Measurements from ENCODE around the gene THBS1. TPM values are rescaled to one million over a fixed set of nuclear protein-coding genes. Genes with fewer than 3 reads are reported as not detected.

Gene THBS1
- total and polyA plus RNA-seq, 2 donors (not counting 1 experiment from before 2014, with no cell fraction given) = 0.63 to 4.3 TPM

GRCh38 chr15:39546842-39547241 is 34.0 kb upstream of the THBS1 start:
- CTCF ChIA-PET = no interaction called here
- intact Hi-C loops (cut with micrococcal nuclease) = no loop called here
- Histone ChIP-seq H3K4me1 (ENCODE audit: control insufficient read depth in 2 of 2, insufficient read depth in 2 of 2, low read length in 2 of 2) (no peaks in the 10 kb centered on the region), H3K36me3 (replicated peaks in 1 of 2; ENCODE audit: control extremely low read depth in 1 of 2, control insufficient read depth in 1 of 2, extremely low read depth in 1 of 2, insufficient read depth in 2 of 2, low read length in 1 of 2) (no peaks in the 10 kb centered on the region), H3K27ac (ENCODE audit: low read length in 2 of 2) (no peak overlapping the region), H3K27me3 (replicated peaks in 1 of 4; ENCODE audit: control extremely low read depth in 1 of 4, control insufficient read depth in 3 of 4, insufficient read depth in 4 of 4, low read length in 3 of 4) (peaks cover 0 to 3% (median 0%) of the 10 kb centered on the region in 4 experiments), H3K9ac (ENCODE audit: low read length) (no peak overlapping the region), H3K4me3 (ENCODE audit: control extremely low read depth in 1 of 5, extremely low read depth in 1 of 5, insufficient read depth in 1 of 5, low read depth in 2 of 5, low read length in 4 of 5) (no peak overlapping the region), H3K9me3 (ENCODE audit: control extremely low read depth in 1 of 3, control insufficient read depth in 2 of 3, insufficient read depth in 1 of 3, low read length in 2 of 3) (no peaks in the 10 kb centered on the region), H4K20me1 (ENCODE audit: control insufficient read depth, insufficient read depth, low read length, poor library complexity, severe bottlenecking) (no peaks in the 10 kb centered on the region), H2AFZ (ENCODE audit: insufficient read depth, low read depth, low read length, poor library complexity, severe bottlenecking) (no peak overlapping the region), H3K79me2 (ENCODE audit: control insufficient read depth, insufficient read depth, low read length) (no peaks in the 10 kb centered on the region), H3K4me2 (replicated peaks; ENCODE audit: low read depth, low read length, poor library complexity, severe bottlenecking) (no peak overlapping the region)
- DNase-seq = no peak
- no peak for TF ChIP-seq EZH2 (IDR thresholded peaks at IDR 0.05; ENCODE audit: borderline replicate concordance, insufficient read depth, low read depth, low read length, poor library complexity, severe bottlenecking)
- TF ChIP-seq, protein P1, sequence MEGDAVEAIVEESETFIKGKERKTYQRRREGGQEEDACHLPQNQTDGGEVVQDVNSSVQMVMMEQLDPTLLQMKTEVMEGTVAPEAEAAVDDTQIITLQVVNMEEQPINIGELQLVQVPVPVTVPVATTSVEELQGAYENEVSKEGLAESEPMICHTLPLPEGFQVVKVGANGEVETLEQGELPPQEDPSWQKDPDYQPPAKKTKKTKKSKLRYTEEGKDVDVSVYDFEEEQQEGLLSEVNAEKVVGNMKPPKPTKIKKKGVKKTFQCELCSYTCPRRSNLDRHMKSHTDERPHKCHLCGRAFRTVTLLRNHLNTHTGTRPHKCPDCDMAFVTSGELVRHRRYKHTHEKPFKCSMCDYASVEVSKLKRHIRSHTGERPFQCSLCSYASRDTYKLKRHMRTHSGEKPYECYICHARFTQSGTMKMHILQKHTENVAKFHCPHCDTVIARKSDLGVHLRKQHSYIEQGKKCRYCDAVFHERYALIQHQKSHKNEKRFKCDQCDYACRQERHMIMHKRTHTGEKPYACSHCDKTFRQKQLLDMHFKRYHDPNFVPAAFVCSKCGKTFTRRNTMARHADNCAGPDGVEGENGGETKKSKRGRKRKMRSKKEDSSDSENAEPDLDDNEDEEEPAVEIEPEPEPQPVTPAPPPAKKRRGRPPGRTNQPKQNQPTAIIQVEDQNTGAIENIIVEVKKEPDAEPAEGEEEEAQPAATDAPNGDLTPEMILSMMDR (IDR thresholded peaks at IDR 0.05) = no peak
- no peak for ATAC-seq (ENCODE audit: low read depth)
- Mint-ChIP-seq H3K9me3 (ENCODE audit: insufficient read depth) (peaks cover 3% of the 10 kb centered on the region), H3K4me1 (no peaks in the 10 kb centered on the region), H3K27ac (no peak overlapping the region), H3K4me3 (no peak overlapping the region), H3K27me3 (no peaks in the 10 kb centered on the region)
- POLR2A ChIA-PET = no interaction called here
- no CpG with 5 or more reads among the region's 1 CpG for WGBS (ENCODE audit: insufficient coverage)

GRCh38 chr15:39548561-39548960 is 32.3 kb upstream of the THBS1 start:
- TF ChIP-seq EZH2 (IDR thresholded peaks at IDR 0.05; ENCODE audit: borderline replicate concordance, insufficient read depth, low read depth, low read length, poor library complexity, severe bottlenecking) = no peak
- TF ChIP-seq, protein P1 (IDR thresholded peaks at IDR 0.05) = no peak
- Histone ChIP-seq H3K4me2 (replicated peaks; ENCODE audit: low read depth, low read length, poor library complexity, severe bottlenecking) (no peak overlapping the region), H3K4me3 (ENCODE audit: control extremely low read depth in 1 of 5, extremely low read depth in 1 of 5, insufficient read depth in 1 of 5, low read depth in 2 of 5, low read length in 4 of 5) (no peak overlapping the region), H3K9me3 (ENCODE audit: control extremely low read depth in 1 of 3, control insufficient read depth in 2 of 3, insufficient read depth in 1 of 3, low read length in 2 of 3) (no peaks in the 10 kb centered on the region), H4K20me1 (ENCODE audit: control insufficient read depth, insufficient read depth, low read length, poor library complexity, severe bottlenecking) (no peaks in the 10 kb centered on the region), H3K36me3 (replicated peaks in 1 of 2; ENCODE audit: control extremely low read depth in 1 of 2, control insufficient read depth in 1 of 2, extremely low read depth in 1 of 2, insufficient read depth in 2 of 2, low read length in 1 of 2) (no peaks in the 10 kb centered on the region), H3K4me1 (ENCODE audit: control insufficient read depth in 2 of 2, insufficient read depth in 2 of 2, low read length in 2 of 2) (no peaks in the 10 kb centered on the region), H3K27ac (ENCODE audit: low read length in 2 of 2) (no peak overlapping the region), H3K27me3 (replicated peaks in 1 of 4; ENCODE audit: control extremely low read depth in 1 of 4, control insufficient read depth in 3 of 4, insufficient read depth in 4 of 4, low read length in 3 of 4) (peaks cover 0 to 3% (median 0%) of the 10 kb centered on the region in 4 experiments), H2AFZ (ENCODE audit: insufficient read depth, low read depth, low read length, poor library complexity, severe bottlenecking) (no peak overlapping the region), H3K79me2 (ENCODE audit: control insufficient read depth, insufficient read depth, low read length) (no peaks in the 10 kb centered on the region), H3K9ac (ENCODE audit: low read length) (no peak overlapping the region)
- ATAC-seq (ENCODE audit: low read depth) = no peak
- H3K9me3 Mint-ChIP-seq (ENCODE audit: insufficient read depth) = peaks cover 3% of the 10 kb centered on the region
- ChIA-PET CTCF (no interaction called here), POLR2A (no interaction called here)
- DNase-seq = no peak
- no peaks in the 10 kb centered on the region for H3K4me1 Mint-ChIP-seq
- H3K27ac Mint-ChIP-seq = no peak overlapping the region
- intact Hi-C loops (cut with micrococcal nuclease) = no loop called here
- no peak overlapping the region for H3K4me3 Mint-ChIP-seq
- WGBS (ENCODE audit: insufficient coverage) = 88% methylated on average over 4 of the region's 4 CpGs
- peaks cover 3% of the 10 kb centered on the region for H3K27me3 Mint-ChIP-seq
